Measurements from ENCODE around the gene WFDC1. TPM values are rescaled to one million over a fixed set of nuclear protein-coding genes. Genes with fewer than 3 reads are reported as not detected.

The WFDC1 gene
- total and polyA plus RNA-seq, 7 donors, result 0.32 to 1.2 (median 0.65) TPM; not detected in 1

- H3K4me1 ChIP-seq, result no peaks in the 10 kb centered on the region
- H3K27me3 ChIP-seq (ENCODE audit: insufficient read depth in 3 of 3, low read length in 2 of 3), result no peaks in the 10 kb centered on the region
- WGBS, 3 donors, result 73 to 82% (median 76%) methylated on average over 14 of the region's 14 CpGs
- H3K4me3 ChIP-seq, result no peak overlapping the region
- no peaks in the 10 kb centered on the region for H3K36me3 ChIP-seq (ENCODE audit: insufficient read depth in 1 of 2, low read depth in 1 of 2)
- no peak for TF ChIP-seq CTCF (IDR thresholded peaks at IDR 0.05)
- DNase-seq (no peak), ATAC-seq (no peak)
- H3K27ac ChIP-seq, result no peak overlapping the region
- no peaks in the 10 kb centered on the region for H3K9me3 ChIP-seq
- intact Hi-C loops (cut with DNase I), result no loop called here
These were observed 64.1 kb downstream of the WFDC1 start for GRCh38 chr16:84358601-84359295.

- peaks cover 0 to 2% (median 0%) of the 10 kb centered on the region in 3 donors for H3K27me3 ChIP-seq (ENCODE audit: insufficient read depth in 3 of 3, low read length in 2 of 3)
- H3K9me3 ChIP-seq, result no peaks in the 10 kb centered on the region
- ATAC-seq, result no peak
- no peak overlapping the region for H3K27ac ChIP-seq
- no peaks in the 10 kb centered on the region for H3K4me1 ChIP-seq
- no peak for TF ChIP-seq CTCF (IDR thresholded peaks at IDR 0.05)
- no peak for DNase-seq
- H3K36me3 ChIP-seq (ENCODE audit: insufficient read depth in 1 of 2, low read depth in 1 of 2), result no peaks in the 10 kb centered on the region
- WGBS, 3 donors, result 71 to 78% (median 78%) methylated on average over 8 of the region's 8 CpGs
- intact Hi-C loops (cut with DNase I), result no loop called here
- no peak overlapping the region for H3K4me3 ChIP-seq
These were observed 64.6 kb downstream of the WFDC1 start for GRCh38 chr16:84359326-84359725.

GRCh38 chr16:84360170-84360569, 65.5 kb downstream of the WFDC1 start:
- ATAC-seq (no peak), DNase-seq (no peak)
- 84 to 92% (median 87%) methylated on average over 15 of the region's 15 CpGs for WGBS, 3 donors
- Histone ChIP-seq H3K4me1 (no peaks in the 10 kb centered on the region), H3K27me3 (ENCODE audit: insufficient read depth in 3 of 3, low read length in 2 of 3) (peaks cover 0 to 2% (median 0%) of the 10 kb centered on the region in 3 donors), H3K4me3 (no peak overlapping the region), H3K36me3 (ENCODE audit: insufficient read depth in 1 of 2, low read depth in 1 of 2) (no peaks in the 10 kb centered on the region), H3K9me3 (no peaks in the 10 kb centered on the region), H3K27ac (no peak overlapping the region)
- intact Hi-C loops (cut with DNase I), result no loop called here
- no peak for TF ChIP-seq CTCF (IDR thresholded peaks at IDR 0.05)

- TF ChIP-seq CTCF (IDR thresholded peaks at IDR 0.05), result no peak
- intact Hi-C loops (cut with DNase I), result no loop called here
- no peaks in the 10 kb centered on the region for H3K9me3 ChIP-seq
These were observed 66.1 kb downstream of the WFDC1 start for GRCh38 chr16:84360748-84361147.

GRCh38 chr16:84361546-84361945, 66.9 kb downstream of the WFDC1 start:
- Histone ChIP-seq H3K4me3 (no peak overlapping the region), H3K9me3 (no peaks in the 10 kb centered on the region), H3K27me3 (ENCODE audit: insufficient read depth in 3 of 3, low read length in 2 of 3) (peaks cover 0 to 4% (median 2%) of the 10 kb centered on the region in 3 donors), H3K36me3 (ENCODE audit: insufficient read depth in 1 of 2, low read depth in 1 of 2) (no peaks in the 10 kb centered on the region), H3K27ac (no peak overlapping the region), H3K4me1 (no peaks in the 10 kb centered on the region)
- no peak for TF ChIP-seq CTCF (IDR thresholded peaks at IDR 0.05)
- 85 to 90% (median 89%) methylated on average over 5 of the region's 5 CpGs for WGBS, 3 donors
- DNase-seq (no peak), ATAC-seq (no peak)
- intact Hi-C loops (cut with DNase I), result no loop called here

More at GRCh38 chr16:84360748-84361147, 66.1 kb downstream of the WFDC1 start:
- no peaks in the 10 kb centered on the region for H3K36me3 ChIP-seq (ENCODE audit: insufficient read depth in 1 of 2, low read depth in 1 of 2)
- peaks cover 0 to 2% (median 0%) of the 10 kb centered on the region in 3 donors for H3K27me3 ChIP-seq (ENCODE audit: insufficient read depth in 3 of 3, low read length in 2 of 3)
- DNase-seq, result no peak
- WGBS, 3 donors, result 72 to 95% (median 73%) methylated on average over 4 of the region's 4 CpGs
- H3K27ac ChIP-seq, result no peak overlapping the region
- no peak overlapping the region for H3K4me3 ChIP-seq
- no peaks in the 10 kb centered on the region for H3K4me1 ChIP-seq
- no peak for ATAC-seq
